ENCODE data around the gene PAQR7. TPM values are rescaled to one million over a fixed set of nuclear protein-coding genes. Genes with fewer than 3 reads are reported as not detected.
A peak's percentile ranks its signal among the peaks of the same experiment; 100 is the strongest.

PAQR7 gene
- total RNA-seq, 1 donor from 2014 or later, result 15.1 TPM

DNA sequence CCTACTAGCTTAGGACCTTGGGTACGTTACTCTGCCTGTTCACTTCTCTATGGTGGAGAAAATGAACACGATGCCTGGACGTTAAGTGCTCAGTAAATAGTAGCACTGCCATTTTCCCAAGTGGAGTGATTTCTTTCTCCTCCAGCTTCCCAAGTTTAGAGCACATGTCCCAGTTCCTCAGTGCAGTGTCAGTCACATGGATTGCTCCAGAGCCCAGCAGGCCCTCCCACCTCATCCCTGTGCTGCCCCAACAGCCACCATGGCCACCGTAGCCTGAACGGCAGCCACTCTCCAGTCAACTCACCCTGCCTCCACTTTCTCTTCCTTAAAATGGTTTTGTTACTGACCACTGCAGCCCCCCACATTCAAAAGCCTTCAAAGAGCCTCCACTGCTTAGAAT lies 22.2 kb upstream of the PAQR7 start:
- Histone ChIP-seq H3K4me2 (ENCODE audit: low read length) (no peak overlapping the region), H3K27ac (ENCODE audit: low read depth, low read length) (no peak overlapping the region), H3K27me3 (ENCODE audit: insufficient read depth, low read length) (no peaks in the 10 kb centered on the region), H3K4me3 (ENCODE audit: insufficient read depth, low read depth, low read length) (no peak overlapping the region), H3K36me3 (ENCODE audit: insufficient read depth, low read length) (peaks cover 44% of the 10 kb centered on the region), H3K9ac (ENCODE audit: low read length) (no peak overlapping the region), H3K9me3 (ENCODE audit: insufficient read depth, low read depth, low read length) (no peaks in the 10 kb centered on the region), H3K79me2 (ENCODE audit: insufficient read depth, low read length) (peaks cover 34% of the 10 kb centered on the region), H3K4me1 (ENCODE audit: insufficient read depth, low read length) (peaks cover 21% of the 10 kb centered on the region), H4K20me1 (ENCODE audit: insufficient read depth, low read length) (peaks cover 9% of the 10 kb centered on the region), H2AFZ (ENCODE audit: low read depth, low read length) (no peak overlapping the region)
- TF ChIP-seq EZH2 (IDR thresholded peaks at IDR 0.05; ENCODE audit: insufficient read depth, low read length), result no peak
- TF ChIP-seq, protein P1, sequence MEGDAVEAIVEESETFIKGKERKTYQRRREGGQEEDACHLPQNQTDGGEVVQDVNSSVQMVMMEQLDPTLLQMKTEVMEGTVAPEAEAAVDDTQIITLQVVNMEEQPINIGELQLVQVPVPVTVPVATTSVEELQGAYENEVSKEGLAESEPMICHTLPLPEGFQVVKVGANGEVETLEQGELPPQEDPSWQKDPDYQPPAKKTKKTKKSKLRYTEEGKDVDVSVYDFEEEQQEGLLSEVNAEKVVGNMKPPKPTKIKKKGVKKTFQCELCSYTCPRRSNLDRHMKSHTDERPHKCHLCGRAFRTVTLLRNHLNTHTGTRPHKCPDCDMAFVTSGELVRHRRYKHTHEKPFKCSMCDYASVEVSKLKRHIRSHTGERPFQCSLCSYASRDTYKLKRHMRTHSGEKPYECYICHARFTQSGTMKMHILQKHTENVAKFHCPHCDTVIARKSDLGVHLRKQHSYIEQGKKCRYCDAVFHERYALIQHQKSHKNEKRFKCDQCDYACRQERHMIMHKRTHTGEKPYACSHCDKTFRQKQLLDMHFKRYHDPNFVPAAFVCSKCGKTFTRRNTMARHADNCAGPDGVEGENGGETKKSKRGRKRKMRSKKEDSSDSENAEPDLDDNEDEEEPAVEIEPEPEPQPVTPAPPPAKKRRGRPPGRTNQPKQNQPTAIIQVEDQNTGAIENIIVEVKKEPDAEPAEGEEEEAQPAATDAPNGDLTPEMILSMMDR (IDR thresholded peaks at IDR 0.05; ENCODE audit: insufficient read depth, low read depth, low read length), result no peak
- Mint-ChIP-seq H3K9me3 (ENCODE audit: unreplicated experiment) (no peaks in the 10 kb centered on the region), H3K4me1 (ENCODE audit: low read depth, unreplicated experiment) (peaks cover 22% of the 10 kb centered on the region), H3K4me3 (ENCODE audit: unreplicated experiment) (no peak overlapping the region), H3K36me3 (ENCODE audit: low read depth, unreplicated experiment) (peaks cover 23% of the 10 kb centered on the region), H3K27ac (ENCODE audit: unreplicated experiment) (no peak overlapping the region), H3K27me3 (ENCODE audit: low read depth, unreplicated experiment) (no peaks in the 10 kb centered on the region)
- no peak for DNase-seq (ENCODE audit: low read depth)
- FAIRE-seq, result no peak

DNA sequence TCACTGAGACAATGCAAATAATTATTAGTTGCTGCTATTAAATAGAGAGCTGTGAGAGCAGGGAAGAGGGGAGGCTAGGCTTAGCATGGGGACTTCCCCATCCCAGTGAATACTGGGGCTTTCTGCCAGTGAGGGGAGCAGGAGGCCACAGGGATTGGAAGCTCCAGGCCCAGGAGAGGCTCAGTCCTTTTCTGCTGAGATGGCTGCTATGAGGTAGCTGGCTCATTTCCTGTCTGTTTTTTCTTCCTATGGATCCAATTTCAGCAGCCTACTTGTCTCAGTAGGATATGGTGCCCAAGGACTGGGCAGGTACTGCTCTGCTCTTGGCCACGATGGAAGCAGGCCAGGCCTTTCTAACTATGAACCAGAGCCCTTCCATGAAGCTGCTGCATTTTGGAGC lies 20.8 kb upstream of the PAQR7 start:
- peak overlapping the region; percentile 11 for H3K27ac ChIP-seq (ENCODE audit: low read depth, low read length)
- H3K36me3 Mint-ChIP-seq (ENCODE audit: low read depth, unreplicated experiment), result peaks cover 21% of the 10 kb centered on the region
- peak overlapping the region; percentile 28 for H3K4me2 ChIP-seq (ENCODE audit: low read length)
- peaks cover 5% of the 10 kb centered on the region for H4K20me1 ChIP-seq (ENCODE audit: insufficient read depth, low read length)
- no peaks in the 10 kb centered on the region for H3K27me3 ChIP-seq (ENCODE audit: insufficient read depth, low read length)
- H3K4me1 Mint-ChIP-seq (ENCODE audit: low read depth, unreplicated experiment), result peaks cover 30% of the 10 kb centered on the region
- H3K4me3 ChIP-seq (ENCODE audit: insufficient read depth, low read depth, low read length), result no peak overlapping the region
- H3K36me3 ChIP-seq (ENCODE audit: insufficient read depth, low read length), result peaks cover 31% of the 10 kb centered on the region
- FAIRE-seq, result no peak
- H3K27ac Mint-ChIP-seq (ENCODE audit: unreplicated experiment), result no peak overlapping the region
- H3K9me3 Mint-ChIP-seq (ENCODE audit: unreplicated experiment), result no peaks in the 10 kb centered on the region
- no peak overlapping the region for H2AFZ ChIP-seq (ENCODE audit: low read depth, low read length)
- no peaks in the 10 kb centered on the region for H3K27me3 Mint-ChIP-seq (ENCODE audit: low read depth, unreplicated experiment)
- H3K4me1 ChIP-seq (ENCODE audit: insufficient read depth, low read length), result peaks cover 34% of the 10 kb centered on the region
- H3K4me3 Mint-ChIP-seq (ENCODE audit: unreplicated experiment), result no peak overlapping the region
- peak; percentile 42 for DNase-seq (ENCODE audit: low read depth)
- peaks cover 19% of the 10 kb centered on the region for H3K79me2 ChIP-seq (ENCODE audit: insufficient read depth, low read length)
- no peaks in the 10 kb centered on the region for H3K9me3 ChIP-seq (ENCODE audit: insufficient read depth, low read depth, low read length)
- peak overlapping the region; percentile 16 for H3K9ac ChIP-seq (ENCODE audit: low read length)
- no peak for TF ChIP-seq EZH2 (IDR thresholded peaks at IDR 0.05; ENCODE audit: insufficient read depth, low read length)
- TF ChIP-seq, protein P1 (IDR thresholded peaks at IDR 0.05; ENCODE audit: insufficient read depth, low read depth, low read length), result no peak

DNA sequence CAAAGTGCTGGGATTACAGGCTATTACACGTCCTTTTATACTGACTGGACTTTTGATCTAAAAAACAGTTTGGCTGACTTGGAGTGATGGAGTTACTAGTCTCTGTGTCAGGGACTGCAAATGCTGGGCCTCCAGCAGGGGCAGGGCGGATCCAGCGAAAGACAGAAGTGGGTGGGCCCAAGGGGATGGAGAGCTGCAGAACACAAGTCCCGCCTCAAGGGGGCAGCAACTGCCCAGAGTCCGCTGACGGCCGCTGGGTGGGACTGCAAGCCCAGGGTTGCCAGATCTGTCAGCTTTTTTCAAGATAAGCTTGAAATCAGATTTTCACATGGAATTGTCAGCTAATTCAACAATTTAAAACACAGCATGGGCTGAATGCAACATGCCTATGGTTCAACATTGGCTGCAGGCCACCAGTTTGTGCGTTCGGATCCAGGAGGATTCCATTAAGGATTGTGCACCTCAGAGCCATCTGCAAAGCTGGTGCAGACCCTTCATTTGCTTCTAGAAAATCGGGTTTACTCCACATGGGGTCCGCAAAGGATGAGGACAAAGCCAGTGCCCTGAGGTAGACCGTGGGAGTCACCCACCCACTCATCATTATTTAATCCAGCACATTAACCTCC lies 20.0 kb upstream of the PAQR7 start:
- H3K27me3 Mint-ChIP-seq (ENCODE audit: low read depth, unreplicated experiment), result no peaks in the 10 kb centered on the region
- Histone ChIP-seq H3K79me2 (ENCODE audit: insufficient read depth, low read length) (peaks cover 11% of the 10 kb centered on the region), H3K27ac (ENCODE audit: low read depth, low read length) (peak overlapping the region; percentile 11), H3K4me2 (ENCODE audit: low read length) (peak overlapping the region; percentile 28), H3K9ac (ENCODE audit: low read length) (peak overlapping the region; percentile 16), H4K20me1 (ENCODE audit: insufficient read depth, low read length) (peaks cover 5% of the 10 kb centered on the region), H3K4me1 (ENCODE audit: insufficient read depth, low read length) (peaks cover 39% of the 10 kb centered on the region), H2AFZ (ENCODE audit: low read depth, low read length) (no peak overlapping the region), H3K27me3 (ENCODE audit: insufficient read depth, low read length) (no peaks in the 10 kb centered on the region), H3K9me3 (ENCODE audit: insufficient read depth, low read depth, low read length) (no peaks in the 10 kb centered on the region), H3K4me3 (ENCODE audit: insufficient read depth, low read depth, low read length) (no peak overlapping the region), H3K36me3 (ENCODE audit: insufficient read depth, low read length) (peaks cover 23% of the 10 kb centered on the region)
- peak; percentile 88 for FAIRE-seq
- no peak for TF ChIP-seq EZH2 (IDR thresholded peaks at IDR 0.05; ENCODE audit: insufficient read depth, low read length)
- TF ChIP-seq, protein P1 (IDR thresholded peaks at IDR 0.05; ENCODE audit: insufficient read depth, low read depth, low read length), result peak; percentile 98
- peak; percentile 68 for DNase-seq (ENCODE audit: low read depth)
- H3K27ac Mint-ChIP-seq (ENCODE audit: unreplicated experiment), result peak overlapping the region; percentile 42
- H3K4me3 Mint-ChIP-seq (ENCODE audit: unreplicated experiment), result peak overlapping the region; percentile 14
- H3K9me3 Mint-ChIP-seq (ENCODE audit: unreplicated experiment), result no peaks in the 10 kb centered on the region
- H3K4me1 Mint-ChIP-seq (ENCODE audit: low read depth, unreplicated experiment), result peaks cover 32% of the 10 kb centered on the region
- H3K36me3 Mint-ChIP-seq (ENCODE audit: low read depth, unreplicated experiment), result peaks cover 18% of the 10 kb centered on the region

Data from astrocyte (in vitro differentiated cells and primary cell).